GM18526 (cell line): ENCODE results near the gene TRMT44.

Experiments
- POLR2A ChIP-seq: IDR thresholded peaks from 3 replicates; pipeline ENCODE4 v1.6.1; 2011; ENCODE audit not compliant: insufficient read length; ENCODE audit errors: extremely low read depth

Gene TRMT44

GRCh38 chr4:8478801-8479744 lies 38.5 kb downstream of the TRMT44 start:
- no peak for TF ChIP-seq POLR2A

DNA sequence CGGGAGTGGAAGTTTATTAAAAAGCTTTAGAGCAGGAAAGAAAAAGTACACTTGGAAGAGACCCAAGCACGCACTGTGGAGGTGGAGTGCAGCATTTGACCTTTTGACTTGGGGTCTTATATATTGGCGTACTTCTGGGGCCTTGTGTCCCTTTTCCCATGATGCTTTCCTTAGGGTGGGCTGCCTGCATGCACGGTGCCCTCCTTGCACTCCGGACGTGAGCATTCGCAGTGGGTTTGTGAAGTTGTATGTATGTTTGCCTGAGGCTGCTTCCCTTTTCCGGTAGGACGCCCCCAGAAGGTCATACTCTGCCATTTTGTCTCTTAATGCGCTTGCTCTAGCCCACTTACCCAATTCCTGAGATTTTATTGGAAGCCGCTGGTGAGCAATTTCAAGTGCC lies 39.6 kb downstream of the TRMT44 start:
- no peak for TF ChIP-seq POLR2A

GRCh38 chr4:8488791-8489369 lies 48.3 kb downstream of the TRMT44 start:
- TF ChIP-seq POLR2A = no peak

- no peak for TF ChIP-seq POLR2A
Observed at GRCh38 chr4:8492174-8492573, 51.6 kb downstream of the TRMT44 start.

GRCh38 chr4:8493484-8493883 lies 52.9 kb downstream of the TRMT44 start:
- TF ChIP-seq POLR2A = no peak

DNA sequence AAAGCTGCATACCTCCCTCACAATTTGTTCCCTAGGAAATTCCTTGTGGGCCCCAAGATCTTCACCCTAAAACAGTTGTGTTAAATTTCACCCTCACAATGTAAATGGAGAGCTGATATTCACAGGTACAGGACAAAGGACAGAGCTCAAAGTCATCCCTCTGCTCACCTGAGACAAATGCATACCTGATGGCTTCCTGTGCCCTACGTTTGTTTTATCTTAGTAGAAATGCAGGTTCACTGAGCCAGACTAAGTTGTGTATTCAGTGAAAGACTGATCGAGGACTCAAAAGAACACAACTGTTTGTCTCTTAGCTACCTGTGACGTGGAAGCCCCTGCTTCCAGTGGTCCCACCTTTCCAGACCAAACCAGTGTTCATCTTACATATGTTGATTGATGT lies 53.6 kb downstream of the TRMT44 start:
- TF ChIP-seq POLR2A = no peak

- no peak for TF ChIP-seq POLR2A
Observed at GRCh38 chr4:8494983-8495548, 54.5 kb downstream of the TRMT44 start.

DNA sequence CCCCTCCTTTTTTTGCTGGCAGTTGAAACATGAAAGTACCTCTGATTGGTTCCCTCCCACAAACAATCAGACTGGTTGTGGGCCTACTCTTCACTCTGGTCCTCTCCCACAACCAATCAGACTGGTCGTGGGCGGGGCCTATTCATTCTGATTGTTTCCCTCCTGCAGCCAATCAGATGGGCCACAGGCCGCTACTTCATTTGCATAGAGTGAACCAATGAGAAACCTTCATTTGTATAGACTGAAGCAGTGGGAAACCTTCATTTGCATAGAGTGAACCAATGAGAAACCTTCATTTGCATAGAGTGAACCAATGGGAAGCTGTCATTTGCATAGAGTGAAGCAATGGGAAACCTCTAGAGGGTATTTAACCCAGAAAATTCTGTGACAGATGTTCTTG lies 55.2 kb downstream of the TRMT44 start:
- no peak for TF ChIP-seq POLR2A

GRCh38 chr4:8497762-8498161 lies 57.2 kb downstream of the TRMT44 start:
- TF ChIP-seq POLR2A = no peak

GRCh38 chr4:8500966-8501365 lies 60.4 kb downstream of the TRMT44 start:
- TF ChIP-seq POLR2A = no peak

DNA sequence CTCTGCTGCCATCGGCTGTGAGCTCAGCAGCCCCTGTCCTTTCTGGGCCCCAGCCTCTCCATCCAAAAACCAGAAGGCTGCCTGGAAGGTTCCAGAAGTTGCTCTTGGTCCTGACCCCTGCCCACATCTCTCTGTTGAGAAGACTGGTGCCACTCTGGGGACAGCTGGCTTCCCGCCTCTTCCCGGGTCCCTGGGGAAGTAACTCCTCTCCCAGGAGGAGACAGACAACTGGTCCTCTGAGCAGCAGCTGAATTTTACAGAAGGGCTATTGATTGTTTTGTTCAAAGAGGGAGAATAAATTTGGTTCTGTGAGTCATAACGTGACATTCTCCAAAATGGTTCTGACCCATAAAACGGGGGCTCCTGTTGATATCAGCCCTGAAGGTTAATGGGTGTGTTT lies 61.2 kb downstream of the TRMT44 start:
- no peak for TF ChIP-seq POLR2A

GRCh38 chr4:8502371-8502770 lies 61.8 kb downstream of the TRMT44 start:
- no peak for TF ChIP-seq POLR2A

GRCh38 chr4:8502836-8503585 lies 62.4 kb downstream of the TRMT44 start:
- TF ChIP-seq POLR2A = no peak

GRCh38 chr4:8503801-8504200 lies 63.2 kb downstream of the TRMT44 start:
- no peak for TF ChIP-seq POLR2A

- no peak for TF ChIP-seq POLR2A
Observed at GRCh38 chr4:8504279-8505007, 63.9 kb downstream of the TRMT44 start.
